Skeletal muscle cell (primary cell): ENCODE results near the gene MOB4.
"Not testable (repeated sequence)": the region's sequence is repeated elsewhere in the genome, so short reads cannot be mapped to it uniquely, and the experiment has no call there.

ENCODE experiments used
- DNase-seq: peaks from one replicate; pipeline ENCODE4 v3.0.0-alpha.2; 2010; ENCODE audit warnings: low read depth
- H3K4me3 ChIP-seq: 2 replicates; pipeline ENCODE4 v1.5.1; 2011; ENCODE audit warnings: low read depth, mild to moderate bottlenecking, control low read depth, low read length, moderate library complexity

Gene MOB4

GRCh38 chr2:197515739-197516392, at the start of gene MOB4:
TSS of gene MOB4 (plus strand) at chr2:197516066. CDS start at chr2:197516087, 21 bp downstream.
- H3K4me3 ChIP-seq = peak within 1 kb of the TSS; percentile 81
- peak; percentile 85 for DNase-seq

- DNase-seq = no peak
- H3K4me3 ChIP-seq = no peak overlapping the region
Measured at GRCh38 chr2:197472166-197472565, 43.7 kb upstream of the MOB4 start.

- H3K4me3 ChIP-seq = no peak overlapping the region
- no peak for DNase-seq
Measured at GRCh38 chr2:197477797-197478196, 38.1 kb upstream of the MOB4 start.

- DNase-seq = no peak
- H3K4me3 ChIP-seq = no peak overlapping the region
Measured at GRCh38 chr2:197480165-197481036, 35.5 kb upstream of the MOB4 start.

- DNase-seq = not testable (repeated sequence)
Measured at GRCh38 chr2:197484248-197484647, 31.6 kb upstream of the MOB4 start.

GRCh38 chr2:197486175-197486574, 29.7 kb upstream of the MOB4 start:
- no peak overlapping the region for H3K4me3 ChIP-seq
- DNase-seq = no peak

More at GRCh38 chr2:197484248-197484647, 31.6 kb upstream of the MOB4 start:
- H3K4me3 ChIP-seq = not testable (repeated sequence)

DNA sequence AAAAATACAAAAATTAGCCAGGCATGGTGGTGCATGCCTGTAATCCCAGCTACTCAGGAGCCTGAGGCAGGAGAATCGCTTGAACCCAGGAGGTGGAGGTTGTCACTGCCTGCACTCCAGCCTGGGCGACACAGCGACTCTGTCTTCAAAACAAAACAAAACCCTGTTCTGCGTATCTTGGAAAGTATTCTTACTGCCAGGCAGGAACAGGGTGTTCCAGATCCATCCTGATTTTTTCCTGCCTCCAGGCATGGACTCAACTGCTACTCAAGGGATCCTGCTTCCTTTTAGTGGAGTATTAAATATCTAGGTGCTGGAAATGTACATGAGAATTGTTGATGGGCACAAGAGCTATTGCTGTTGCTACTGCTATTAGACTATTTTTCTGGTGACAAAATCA, 28.5 kb upstream of the MOB4 start:
- no peak overlapping the region for H3K4me3 ChIP-seq
- DNase-seq = no peak

DNA sequence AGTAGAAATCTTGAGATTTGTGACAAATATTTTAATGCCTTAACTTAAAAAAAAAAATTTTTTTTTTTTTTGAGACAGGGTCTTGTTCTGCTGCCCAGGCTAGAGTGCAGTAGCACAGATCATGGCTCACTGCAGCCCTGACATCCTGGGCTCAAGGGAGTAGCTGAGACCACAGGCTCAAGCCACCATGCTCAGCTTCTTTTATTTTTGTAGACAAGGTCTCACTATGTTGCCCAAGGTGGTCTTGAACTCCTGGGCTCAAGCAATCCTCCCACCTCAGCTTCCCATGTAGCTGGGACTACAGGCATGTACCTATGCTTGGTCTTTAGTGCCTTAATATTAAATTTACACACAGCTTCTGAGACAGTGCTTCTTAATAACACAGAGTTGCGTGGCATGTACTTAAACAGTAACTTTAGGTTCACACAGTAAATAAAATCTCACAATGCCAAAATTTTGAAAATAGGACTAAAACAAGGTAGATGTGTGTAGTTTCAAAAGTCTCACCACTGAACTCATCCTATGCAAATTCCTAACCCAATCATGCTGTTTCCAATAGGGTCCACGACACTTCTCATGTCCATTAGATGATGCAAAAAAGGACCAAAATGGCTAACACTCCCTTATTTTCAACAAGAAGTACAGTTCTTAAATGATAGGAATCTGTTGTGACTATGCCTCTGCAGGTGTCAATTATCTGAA, 20.3 kb upstream of the MOB4 start:
- no peak overlapping the region for H3K4me3 ChIP-seq
- DNase-seq = no peak

DNA sequence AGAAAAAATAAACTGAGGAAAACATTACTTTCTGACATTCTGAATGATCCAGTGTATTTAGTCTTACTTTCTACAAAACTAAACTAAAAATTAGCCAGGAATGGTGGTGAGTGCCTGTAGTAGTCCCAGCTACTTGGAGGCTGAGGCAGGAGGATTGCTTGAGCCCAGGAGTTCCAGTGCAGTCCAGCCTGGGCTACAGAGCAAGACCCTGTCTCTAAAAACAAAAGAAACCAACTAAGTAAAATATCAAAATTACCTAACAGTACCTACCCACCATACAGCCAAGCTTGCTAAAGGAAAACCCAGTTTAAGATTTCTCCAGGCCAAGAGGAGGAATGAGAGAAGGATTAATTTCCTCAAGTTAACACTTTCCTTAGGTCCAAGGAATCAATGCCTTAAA, 19.2 kb upstream of the MOB4 start:
- no peak for DNase-seq
- H3K4me3 ChIP-seq = no peak overlapping the region

GRCh38 chr2:197497326-197497725, 18.5 kb upstream of the MOB4 start:
- no peak overlapping the region for H3K4me3 ChIP-seq
- no peak for DNase-seq

GRCh38 chr2:197498235-197498936, 17.5 kb upstream of the MOB4 start:
- H3K4me3 ChIP-seq = peak overlapping the region; percentile 96
- no peak for DNase-seq

GRCh38 chr2:197498937-197499593, 16.8 kb upstream of the MOB4 start:
- DNase-seq = no peak
- H3K4me3 ChIP-seq = peak overlapping the region; percentile 96

DNA sequence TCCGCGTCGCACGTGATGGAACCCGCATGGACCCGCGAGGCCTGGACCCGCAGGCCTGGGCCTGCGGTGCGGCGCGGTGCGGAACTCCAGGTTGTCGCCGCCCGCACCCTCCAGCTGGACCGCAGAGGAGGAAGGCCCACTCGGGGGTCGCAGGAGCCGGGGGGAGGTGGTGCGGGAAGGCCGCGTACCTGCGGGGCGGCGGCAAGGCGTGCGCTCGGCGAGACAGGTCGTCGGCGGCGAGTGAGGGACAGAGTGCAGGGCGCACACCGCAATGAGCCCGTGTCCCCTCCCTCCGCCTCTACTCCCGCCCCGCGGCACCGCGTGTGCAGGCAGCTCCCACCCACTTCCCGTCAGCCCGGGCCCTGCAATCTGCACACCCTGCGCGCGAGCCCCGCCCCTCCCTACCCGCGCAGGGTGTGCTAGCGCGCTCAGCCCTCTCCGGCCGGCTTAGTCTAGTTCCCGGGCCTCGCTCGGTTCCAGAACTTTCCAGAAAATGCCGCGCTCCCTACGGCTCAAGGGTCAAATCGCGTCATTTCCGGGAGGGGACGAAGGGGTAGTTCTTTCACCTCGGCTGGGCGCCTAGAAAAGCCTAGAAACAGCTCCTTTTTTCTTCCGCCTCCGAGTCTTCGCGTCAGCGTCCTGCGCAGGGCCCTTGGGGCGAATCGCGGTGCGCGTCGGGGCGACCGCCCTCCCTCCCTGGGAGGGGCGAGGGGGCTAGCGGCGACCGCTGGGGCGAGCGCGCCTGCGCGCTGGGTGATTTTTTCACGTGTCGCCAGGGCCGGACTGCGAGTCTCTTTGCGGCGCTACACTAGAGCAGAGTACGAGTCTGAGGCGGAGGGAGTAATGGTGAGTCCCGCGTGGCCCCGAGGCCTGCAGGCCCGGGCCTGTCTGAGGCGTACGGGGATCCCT, 16.0 kb upstream of the MOB4 start, which contains the start of the genes HSPD1 and HSPE1:
Gene HSPD1, minus strand, starts transcription at position 247 of the 909 bp plus-strand sequence. CDS start 992 bp downstream, outside the sequence.
Gene HSPE1, plus strand, starts transcription at position 786 of the 909 bp plus-strand sequence. Its CDS starts 58 bp downstream, at position 844.
- H3K4me3 ChIP-seq = peak within 1 kb of the TSS; percentile 96
- peak; percentile 98 for DNase-seq

GRCh38 chr2:197500503-197501131, 15.2 kb upstream of the MOB4 start:
- peak overlapping the region; percentile 96 for H3K4me3 ChIP-seq
- DNase-seq = no peak

DNA sequence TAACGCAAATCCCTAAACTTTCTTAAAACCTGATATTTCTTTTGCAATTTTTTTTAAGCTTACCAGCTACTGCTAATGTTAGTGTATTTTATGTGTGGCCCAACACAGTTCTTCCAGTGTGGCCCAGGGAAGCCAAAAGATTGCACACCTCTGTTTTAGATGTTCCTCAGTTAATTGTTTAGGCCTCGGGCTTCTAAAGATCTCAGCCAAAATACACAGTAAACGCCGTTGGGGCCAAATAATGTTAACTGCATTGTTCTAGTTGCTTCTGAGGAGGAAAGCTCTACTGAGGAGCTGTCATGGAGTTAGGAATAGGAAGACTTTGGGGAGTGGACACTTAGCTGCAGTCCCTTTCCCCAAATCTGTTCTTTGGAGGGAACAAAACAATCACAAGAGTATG, 13.7 kb upstream of the MOB4 start:
- no peak overlapping the region for H3K4me3 ChIP-seq
- no peak for DNase-seq

DNA sequence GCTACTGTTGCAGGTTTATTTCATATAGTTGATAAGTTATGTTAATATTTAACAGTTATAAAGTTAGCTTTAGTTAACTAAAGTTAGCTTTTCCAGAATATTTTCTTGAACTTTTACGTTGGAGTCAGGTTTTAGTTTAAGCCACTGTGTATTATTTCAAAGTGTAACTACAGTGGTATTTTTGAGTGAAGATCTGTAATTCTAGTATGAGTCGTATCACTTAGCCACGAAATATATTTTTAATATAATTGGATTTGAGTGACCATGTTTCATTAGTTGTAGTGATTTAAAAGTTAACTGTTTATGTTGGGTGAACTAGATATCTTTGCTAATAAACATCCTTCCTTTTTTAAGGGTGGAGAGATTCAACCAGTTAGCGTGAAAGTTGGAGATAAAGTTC, 13.2 kb upstream of the MOB4 start:
- DNase-seq = no peak
- no peak overlapping the region for H3K4me3 ChIP-seq

DNA sequence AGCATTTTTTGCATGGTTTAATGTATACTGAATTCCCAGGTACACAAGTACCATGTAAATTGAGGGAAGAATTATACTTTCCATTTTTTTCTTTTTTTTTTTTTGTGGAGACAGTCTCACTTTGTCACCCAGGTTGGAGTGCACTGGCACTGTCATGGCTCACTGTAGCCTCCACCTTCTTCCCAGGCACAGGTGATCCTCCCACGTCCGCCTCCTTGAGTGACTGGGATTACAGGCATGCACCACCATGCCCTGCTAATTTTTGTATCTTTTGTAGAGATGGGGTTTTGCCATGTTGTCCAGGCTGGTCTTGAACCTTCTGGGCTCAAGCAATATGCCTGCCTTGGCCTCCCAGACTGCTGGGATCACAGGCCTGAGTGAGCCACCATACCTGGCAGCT, 11.9 kb upstream of the MOB4 start:
- DNase-seq = no peak
- H3K4me3 ChIP-seq = no peak overlapping the region
